Neuronal stem cell (in vitro differentiated cells): ENCODE data around the gene ADGRL3.

Source experiments
- DNase-seq: peaks from one replicate; pipeline ENCODE4 v3.0.0-alpha.2; 2013; ENCODE audit warnings: low spot score
- H2AFZ ChIP-seq: one replicate; pipeline ENCODE4 v1.6.1; 2013; ENCODE audit warnings: mild to moderate bottlenecking, low read length, inconsistent platforms
- H2AK5ac ChIP-seq: 2 replicates; pipeline ENCODE4 v1.6.1; 2013; ENCODE audit warnings: low read depth, mild to moderate bottlenecking, inconsistent platforms, low read length, moderate library complexity, mixed read lengths
- H2BK120ac ChIP-seq: 2 replicates; pipeline ENCODE4 v1.6.1; 2013; ENCODE audit warnings: low read depth, mild to moderate bottlenecking, inconsistent platforms, low read length, moderate library complexity, mixed read lengths
- H2BK12ac ChIP-seq: one replicate; pipeline ENCODE4 v1.6.1; 2013; ENCODE audit warnings: low read length, inconsistent platforms
- H2BK15ac ChIP-seq: 2 replicates; pipeline ENCODE4 v1.6.1; 2013; ENCODE audit warnings: mild to moderate bottlenecking, low read length, inconsistent platforms, mixed read lengths
- H2BK5ac ChIP-seq: one replicate; pipeline ENCODE4 v1.6.1; 2013; ENCODE audit warnings: inconsistent platforms, mild to moderate bottlenecking, low read length, moderate library complexity
- H3K14ac ChIP-seq: one replicate; pipeline ENCODE4 v1.6.1; 2013; ENCODE audit warnings: low read length, inconsistent platforms
- H3K18ac ChIP-seq: 2 replicates; pipeline ENCODE4 v1.6.1; 2013; ENCODE audit warnings: low read length, inconsistent platforms
- H3K23ac ChIP-seq: 2 replicates; pipeline ENCODE4 v1.6.1; 2013; ENCODE audit warnings: low read depth, mild to moderate bottlenecking, mixed read lengths, low read length, inconsistent platforms; ENCODE audit not compliant: poor library complexity
- H3K27ac ChIP-seq: replicated peaks from 3 replicates; pipeline ENCODE4 v1.5.1; 2013; ENCODE audit warnings: low read length, inconsistent platforms
- H3K27me3 ChIP-seq, 3 experiments: 2 replicates each; pipeline ENCODE4 v1.6.1; 2013; ENCODE audit warnings: low read length in 3 of 3, mild to moderate bottlenecking in 2 of 3, inconsistent platforms in 1 of 3, low read depth in 1 of 3, mixed read lengths in 1 of 3, moderate library complexity in 1 of 3; ENCODE audit not compliant: control insufficient read depth in 3 of 3, insufficient read depth in 3 of 3
- H3K36me3 ChIP-seq, 2 donors: replicated peaks in 1 of 2; 2 replicates each; pipeline ENCODE4 v1.6.1; 2013; ENCODE audit warnings: low read length in 2 of 2; ENCODE audit not compliant: control insufficient read depth in 2 of 2, insufficient read depth in 2 of 2
- H3K4ac ChIP-seq: 2 replicates; pipeline ENCODE4 v1.6.1; 2013; ENCODE audit warnings: inconsistent platforms, mild to moderate bottlenecking, low read length, moderate library complexity
- H3K4me1 ChIP-seq, 2 donors: 1 replicate in 1 of 2; 2 replicates in 1 of 2; pipeline ENCODE4 v1.6.1; 2013; ENCODE audit warnings: low read length in 2 of 2, low read depth in 1 of 2; ENCODE audit not compliant: control insufficient read depth in 2 of 2, insufficient read depth in 1 of 2
- H3K4me2 ChIP-seq: one replicate; pipeline ENCODE4 v1.6.1; 2013; ENCODE audit warnings: mild to moderate bottlenecking, low read length, inconsistent platforms; ENCODE audit not compliant: insufficient read depth, poor library complexity, severe bottlenecking
- H3K4me3 ChIP-seq, 2 donors: 2 replicates each; pipeline ENCODE4 v1.5.1; 2013; ENCODE audit warnings: low read length in 2 of 2, mild to moderate bottlenecking in 2 of 2, inconsistent platforms in 1 of 2, moderate library complexity in 1 of 2
- H3K79me1 ChIP-seq: one replicate; pipeline ENCODE4 v1.6.1; 2013; ENCODE audit warnings: low read depth, mild to moderate bottlenecking, inconsistent platforms, low read length, moderate library complexity
- H3K9ac ChIP-seq: one replicate; pipeline ENCODE4 v1.6.1; 2013; ENCODE audit warnings: mild to moderate bottlenecking, low read depth, low read length, inconsistent platforms; ENCODE audit not compliant: poor library complexity
- H3K9me3 ChIP-seq, 2 donors: replicated peaks in 1 of 2; 2 replicates each; pipeline versions ENCODE3 to v1.6.1; 2013; ENCODE audit warnings: low read length in 2 of 2, mild to moderate bottlenecking in 2 of 2, inconsistent platforms in 1 of 2, low read depth in 1 of 2, mixed read lengths in 1 of 2, moderate library complexity in 1 of 2; ENCODE audit not compliant: control insufficient read depth in 2 of 2, insufficient read depth in 1 of 2
- H4K8ac ChIP-seq: one replicate; pipeline ENCODE4 v1.6.1; 2013; ENCODE audit warnings: low read depth, mild to moderate bottlenecking, inconsistent platforms, low read length, moderate library complexity
- H4K91ac ChIP-seq: one replicate; pipeline ENCODE4 v1.6.1; 2013; ENCODE audit warnings: low read length, low read depth, mild to moderate bottlenecking, inconsistent platforms; ENCODE audit not compliant: poor library complexity
- WGBS, 2 donors: extraction: QIAGEN DNeasy Blood & Tissue Kit; methylation state at CpG; one replicate each; pipeline ENCODE4 v1.1.7; 2013; ENCODE audit warnings: missing lambda C conversion rate in 2 of 2, mixed read lengths in 1 of 2; ENCODE audit not compliant: insufficient read length in 2 of 2, insufficient replicate concordance in 1 of 2; ENCODE audit errors: extremely low coverage in 2 of 2; 5-methylcytosine and 5-hydroxymethylcytosine counted together

The ADGRL3 gene

GRCh38 chr4:61785761-61786160 lies 585.6 kb downstream of the ADGRL3 start:
- Histone ChIP-seq H2AK5ac (no peak overlapping the region), H2AFZ (no peak overlapping the region), H3K4me1 (no peaks in the 10 kb centered on the region), H2BK5ac (no peak overlapping the region), H4K8ac (no peak overlapping the region), H3K4me2 (no peak overlapping the region), H4K91ac (no peak overlapping the region), H3K27me3 (no peaks in the 10 kb centered on the region), H2BK12ac (no peak overlapping the region), H3K18ac (no peak overlapping the region), H2BK120ac (no peak overlapping the region), H3K27ac (no peak overlapping the region), H3K36me3 (no peaks in the 10 kb centered on the region), H3K4me3 (no peak overlapping the region), H3K23ac (no peak overlapping the region), H3K9ac (no peak overlapping the region), H3K14ac (no peak overlapping the region), H3K4ac (no peak overlapping the region), H3K9me3 (no peaks in the 10 kb centered on the region), H2BK15ac (no peak overlapping the region), H3K79me1 (no peaks in the 10 kb centered on the region)
- DNase-seq: no peak
- WGBS, 2 donors: no CpG with 5 or more reads among the region's 1 CpG

- Histone ChIP-seq H2BK15ac (no peak overlapping the region), H3K4me2 (no peak overlapping the region), H3K9ac (no peak overlapping the region), H2BK12ac (no peak overlapping the region), H3K18ac (no peak overlapping the region), H3K36me3 (no peaks in the 10 kb centered on the region), H3K9me3 (no peaks in the 10 kb centered on the region), H4K91ac (no peak overlapping the region), H4K8ac (no peak overlapping the region), H3K27ac (no peak overlapping the region), H3K4ac (no peak overlapping the region), H3K4me3 (no peak overlapping the region), H2AFZ (no peak overlapping the region), H3K23ac (no peak overlapping the region), H3K79me1 (no peaks in the 10 kb centered on the region), H3K27me3 (no peaks in the 10 kb centered on the region), H2AK5ac (no peak overlapping the region), H3K4me1 (no peaks in the 10 kb centered on the region), H2BK5ac (no peak overlapping the region), H3K14ac (no peak overlapping the region), H2BK120ac (no peak overlapping the region)
- no CpG with 5 or more reads among the region's 2 CpGs for WGBS, 2 donors
- no peak for DNase-seq
Measured at GRCh38 chr4:61786211-61786610, 586.1 kb downstream of the ADGRL3 start.

- Histone ChIP-seq H3K36me3 (no peaks in the 10 kb centered on the region), H2AK5ac (no peak overlapping the region), H2BK5ac (no peak overlapping the region), H3K4me1 (peaks cover 2 to 3% of the 10 kb centered on the region in 2 donors), H3K23ac (no peak overlapping the region), H3K4ac (no peak overlapping the region), H2BK15ac (no peak overlapping the region), H3K18ac (no peak overlapping the region), H3K27ac (peak overlapping the region; percentile 41), H3K14ac (no peak overlapping the region), H3K79me1 (no peaks in the 10 kb centered on the region), H2AFZ (no peak overlapping the region), H3K4me3 (no peak overlapping the region), H3K9me3 (no peaks in the 10 kb centered on the region), H4K91ac (no peak overlapping the region), H3K4me2 (no peak overlapping the region), H2BK120ac (no peak overlapping the region), H3K9ac (no peak overlapping the region), H4K8ac (no peak overlapping the region), H2BK12ac (no peak overlapping the region), H3K27me3 (no peaks in the 10 kb centered on the region)
- WGBS, 2 donors: no CpG with 5 or more reads among the region's 6 CpGs
- no peak for DNase-seq
Measured at GRCh38 chr4:61795998-61796397, 595.9 kb downstream of the ADGRL3 start.

- no peak for DNase-seq
- no peak overlapping the region for H3K4me3 ChIP-seq
- H3K4me2 ChIP-seq: no peak overlapping the region
- no CpG with 5 or more reads among the region's 2 CpGs for WGBS, 2 donors
- H2BK120ac ChIP-seq: no peak overlapping the region
- H3K18ac ChIP-seq: no peak overlapping the region
- no peak overlapping the region for H4K91ac ChIP-seq
- no peak overlapping the region for H2BK12ac ChIP-seq
- H3K27ac ChIP-seq: no peak overlapping the region
- no peak overlapping the region for H2AK5ac ChIP-seq
- no peaks in the 10 kb centered on the region for H3K36me3 ChIP-seq
- H3K4me1 ChIP-seq: peaks cover 2 to 3% of the 10 kb centered on the region in 2 donors
- no peak overlapping the region for H3K23ac ChIP-seq
- no peaks in the 10 kb centered on the region for H3K79me1 ChIP-seq
- no peak overlapping the region for H2BK5ac ChIP-seq
- no peak overlapping the region for H4K8ac ChIP-seq
- H3K9me3 ChIP-seq: no peaks in the 10 kb centered on the region
- H2AFZ ChIP-seq: no peak overlapping the region
- H3K9ac ChIP-seq: no peak overlapping the region
- no peak overlapping the region for H3K4ac ChIP-seq
- H3K27me3 ChIP-seq: no peaks in the 10 kb centered on the region
- H3K14ac ChIP-seq: no peak overlapping the region
- no peak overlapping the region for H2BK15ac ChIP-seq
Measured at GRCh38 chr4:61799794-61800193, 599.7 kb downstream of the ADGRL3 start.
